Naive B cell (primary cell): Measurements from ENCODE around the gene GID4. TPM values are rescaled to one million over a fixed set of nuclear protein-coding genes. Genes with fewer than 3 reads are reported as not detected.

ENCODE experiments used
- polyA plus RNA-seq, 6 donors: library from polyadenylated mRNA; unstranded; fragments of 300-500 nt; fragmentation: Illumina TruSeq; gene quantifications; one replicate each; pipeline ENCODE4 v1.2.3, GENCODE V29; 2021; ENCODE audit warnings: low read depth in 6 of 6

The GID4 gene
- polyA plus RNA-seq, 6 donors from 2014 or later = 6.7 to 11.8 (median 7.4) TPM

Other genes starting within 250 kb of the GID4 start
- 10 to 100 TPM in 1 of 6 donors, 1 to 10 TPM in 5; 4.8 to 10.0 (median 5.4) TPM for gene SREBF1, start 202.4 kb upstream of the GID4 start, polyA plus RNA-seq
- gene TOM1L2, start 67.0 kb upstream of the GID4 start, polyA plus RNA-seq = 1 to 10 TPM; 2.5 to 7.0 (median 3.0) TPM
- 1 to 10 TPM in 2 of 6 donors, under 1 TPM in 2, not detected in 2; 0.19 to 1.4 (median 0.85) TPM for gene DRC3, start 66.5 kb upstream of the GID4 start, polyA plus RNA-seq
- 10 to 100 TPM; 24.0 to 42.7 (median 34.1) TPM for gene ATPAF2, start 240 bp upstream of the GID4 start, polyA plus RNA-seq
- 10 to 100 TPM; 36.1 to 70.4 (median 41.8) TPM for gene DRG2, start 48.5 kb downstream of the GID4 start, polyA plus RNA-seq
- 1 to 10 TPM in 2 of 6 donors, under 1 TPM in 4; 0.43 to 2.0 (median 0.65) TPM for gene MYO15A, start 69.3 kb downstream of the GID4 start, polyA plus RNA-seq
- 100 to 1,000 TPM; 124 to 169 (median 146) TPM for gene ALKBH5, start 144.4 kb downstream of the GID4 start, polyA plus RNA-seq
- 1 to 10 TPM in 2 of 6 donors, under 1 TPM in 3, not detected in 1; 0.38 to 1.4 (median 0.86) TPM for gene LLGL1, start 186.2 kb downstream of the GID4 start, polyA plus RNA-seq
- 100 to 1,000 TPM in 3 of 6 donors, 10 to 100 TPM in 3; 80.0 to 169 (median 98.4) TPM for gene FLII, start 219.3 kb downstream of the GID4 start, polyA plus RNA-seq
- 10 to 100 TPM in 3 of 6 donors, 1 to 10 TPM in 3; 3.2 to 13.8 (median 9.9) TPM for gene MIEF2, start 221.3 kb downstream of the GID4 start, polyA plus RNA-seq